T-helper 17 cell (primary cell): Measurements from ENCODE around the gene ABCG1. TPM values are rescaled to one million over a fixed set of nuclear protein-coding genes. Genes with fewer than 3 reads are reported as not detected.

ENCODE experiments used
- ATAC-seq: fragments of 150-1000 bp; cut with Tn5 transposase; 2 replicates; pipeline ENCODE4 v1.10.0; 2021; ENCODE audit warnings: mild to moderate bottlenecking, moderate library complexity
- DNase-seq, 3 donors: peaks; one replicate each; pipeline versions ENCODE4 v3.0.0 to v3.0.0-alpha.2; 2020 to 2021
- H3K9me3 ChIP-seq: one replicate; pipeline ENCODE4 v1.7.0; 2013; ENCODE audit warnings: low read length, mild to moderate bottlenecking; ENCODE audit not compliant: control insufficient read depth, poor library complexity, severe bottlenecking
- H3K27ac Mint-ChIP-seq: one replicate; pipeline ENCODE4 v1.8.0; 2022; ENCODE audit warnings: mild to moderate bottlenecking, moderate library complexity, mixed read lengths
- H3K27me3 Mint-ChIP-seq: one replicate; pipeline ENCODE4 v1.8.0; 2022; ENCODE audit warnings: mixed read lengths
- H3K36me3 Mint-ChIP-seq: one replicate; pipeline ENCODE4 v1.8.0; 2022; ENCODE audit warnings: low read depth, mixed read lengths
- H3K4me1 Mint-ChIP-seq: one replicate; pipeline ENCODE4 v1.8.0; 2022; ENCODE audit warnings: mild to moderate bottlenecking, mixed read lengths
- H3K4me3 Mint-ChIP-seq: one replicate; pipeline ENCODE4 v1.8.0; 2022; ENCODE audit warnings: mild to moderate bottlenecking, moderate library complexity, mixed read lengths
- total RNA-seq, 4 donors: library from RNA in 2 of 4; stranded (reverse) in 2 of 4; gene quantifications; one replicate each; pipeline ENCODE4 v1.2.3 and lab custom pipeline; 2022 to 2026

Gene ABCG1
- total RNA-seq, 2 donors from 2014 or later = 43.4 to 75.0 TPM

- no peak for ATAC-seq
- no peaks in the 10 kb centered on the region for H3K36me3 Mint-ChIP-seq
- no peak for DNase-seq
- no peaks in the 10 kb centered on the region for H3K4me1 Mint-ChIP-seq
- no peak overlapping the region for H3K4me3 Mint-ChIP-seq
- no peaks in the 10 kb centered on the region for H3K27me3 Mint-ChIP-seq
- no peaks in the 10 kb centered on the region for H3K9me3 ChIP-seq
- H3K27ac Mint-ChIP-seq = no peak overlapping the region
Observed at GRCh38 chr21:42346441-42346840, 127.5 kb downstream of the ABCG1 start.

Other genes with a start within 250 kb of the ABCG1 start
- 100 to 1,000 TPM; 110 to 118 TPM for gene ZBTB21, start 208.8 kb upstream of the ABCG1 start, total RNA-seq
- gene UMODL1, start 147.8 kb upstream of the ABCG1 start, total RNA-seq = under 1 TPM; 0.23 to 0.99 TPM
- gene TFF3, start 96.3 kb downstream of the ABCG1 start, total RNA-seq = not detected
- not detected for gene TFF2, start 131.9 kb downstream of the ABCG1 start, total RNA-seq
- gene TFF1, start 147.4 kb downstream of the ABCG1 start, total RNA-seq = not detected
- gene TMPRSS3, start 176.9 kb downstream of the ABCG1 start, total RNA-seq = 1 to 10 TPM; 2.8 to 4.5 TPM
- gene UBASH3A, start 184.8 kb downstream of the ABCG1 start, total RNA-seq = 10 to 100 TPM; 49.5 to 50.3 TPM